Breast epithelium (tissue), 3 donors: ENCODE measurements around the gene STX16.

Experiments used
- CTCF ChIP-seq, 3 donors: fragments of 450-650 bp; IDR thresholded peaks; one replicate each; pipeline ENCODE4 v1.5.1; 2016 to 2017; ENCODE audit warnings: antibody characterized with exemption in 3 of 3, mild to moderate bottlenecking in 3 of 3, moderate library complexity in 3 of 3
- POLR2A ChIP-seq: fragments of 450-650 bp; IDR thresholded peaks from one replicate; pipeline ENCODE4 v1.6.1; 2016; ENCODE audit warnings: antibody characterized with exemption, mild to moderate bottlenecking, moderate library complexity

DNA sequence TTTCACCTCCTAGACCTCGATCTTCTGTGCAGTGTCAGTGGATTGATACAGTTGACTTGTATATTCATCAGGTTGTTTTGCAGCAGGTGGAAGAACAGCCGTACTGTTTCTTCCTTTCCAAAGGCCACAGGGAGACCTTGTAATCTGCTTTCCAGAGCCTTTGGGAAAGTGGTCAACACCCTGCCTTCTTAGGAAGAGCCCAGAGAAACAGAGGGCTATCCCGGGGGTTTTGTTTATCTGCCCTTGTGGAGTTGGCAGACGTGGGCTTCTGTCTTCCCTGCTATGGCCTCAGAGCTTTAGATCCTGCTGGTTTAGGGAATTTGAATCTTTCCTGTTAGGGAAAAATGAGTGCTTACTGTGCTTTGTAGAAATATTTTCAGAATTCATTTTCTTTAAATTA, 19.6 kb downstream of the STX16 start:
- TF ChIP-seq CTCF (IDR thresholded peaks at IDR 0.05): no peak
- no peak for TF ChIP-seq POLR2A
